NB4 (cell line): ENCODE measurements around the gene TMEM168.

Experiments used
- CTCF ChIP-seq: IDR thresholded peaks from one replicate; pipeline ENCODE4 v1.5.1; 2012; ENCODE audit warnings: low read depth, low read length
- MYC ChIP-seq: IDR thresholded peaks from 2 replicates; pipeline ENCODE4 v1.6.1; 2011; ENCODE audit warnings: low read depth, low read length
- POLR2A ChIP-seq: IDR thresholded peaks from 2 replicates; pipeline ENCODE4 v1.6.1; 2011; ENCODE audit warnings: mild to moderate bottlenecking; ENCODE audit not compliant: insufficient read length; ENCODE audit errors: extremely low read depth

- TF ChIP-seq CTCF (no peak), POLR2A (no peak), MYC (no peak)
Measured at GRCh38 chr7:112763298-112763697, 26.9 kb downstream of the TMEM168 start.
